ENCODE data around the gene IGFBP7.
A peak's percentile ranks its signal among the peaks of the same experiment; 100 is the strongest.

Gene IGFBP7

GRCh38 chr4:57129477-57129876, 19.3 kb upstream of the IGFBP7 start:
- DNase-seq (ENCODE audit: low read depth) = no peak

- DNase-seq (ENCODE audit: low read depth) = no peak
These were observed 17.2 kb upstream of the IGFBP7 start for GRCh38 chr4:57127361-57127760.

- DNase-seq (ENCODE audit: low read depth) = no peak
These were observed 15.8 kb upstream of the IGFBP7 start for GRCh38 chr4:57125996-57126395.

- DNase-seq (ENCODE audit: low read depth) = no peak
These were observed 14.0 kb upstream of the IGFBP7 start for GRCh38 chr4:57124145-57124544.

- no peak for DNase-seq (ENCODE audit: low read depth)
These were observed 12.8 kb upstream of the IGFBP7 start for GRCh38 chr4:57122959-57123358.

GRCh38 chr4:57119054-57119651, 9.0 kb upstream of the IGFBP7 start:
- DNase-seq (ENCODE audit: low read depth) = no peak

- DNase-seq (ENCODE audit: low read depth) = no peak
These were observed 7.3 kb upstream of the IGFBP7 start for GRCh38 chr4:57117491-57117890.

- no peak for DNase-seq (ENCODE audit: low read depth)
These were observed 6.1 kb upstream of the IGFBP7 start for GRCh38 chr4:57116245-57116644.

GRCh38 chr4:57114973-57115372, 4.8 kb upstream of the IGFBP7 start:
- DNase-seq (ENCODE audit: low read depth) = no peak

- no peak for DNase-seq (ENCODE audit: low read depth)
These were observed 3.7 kb upstream of the IGFBP7 start for GRCh38 chr4:57113870-57114269.

GRCh38 chr4:57110640-57111511, 691 bp upstream of the IGFBP7 start:
- DNase-seq (ENCODE audit: low read depth) = peak; percentile 4

- no peak for DNase-seq (ENCODE audit: low read depth)
These were observed 756 bp downstream of the IGFBP7 start for GRCh38 chr4:57109411-57109846.

GRCh38 chr4:57106181-57106580, 4.0 kb downstream of the IGFBP7 start:
- DNase-seq (ENCODE audit: low read depth) = no peak

GRCh38 chr4:57104706-57105560, 5.3 kb downstream of the IGFBP7 start:
- no peak for DNase-seq (ENCODE audit: low read depth)

GRCh38 chr4:57103051-57103450, 7.1 kb downstream of the IGFBP7 start:
- no peak for DNase-seq (ENCODE audit: low read depth)

- DNase-seq (ENCODE audit: low read depth) = no peak
These were observed 8.0 kb downstream of the IGFBP7 start for GRCh38 chr4:57102050-57102624.

GRCh38 chr4:57100979-57101651, 9.1 kb downstream of the IGFBP7 start:
- no peak for DNase-seq (ENCODE audit: low read depth)

- DNase-seq (ENCODE audit: low read depth) = no peak
These were observed 10.8 kb downstream of the IGFBP7 start for GRCh38 chr4:57099363-57099762.

GRCh38 chr4:57098941-57099340, 11.2 kb downstream of the IGFBP7 start:
- DNase-seq (ENCODE audit: low read depth) = no peak

- no peak for DNase-seq (ENCODE audit: low read depth)
These were observed 11.8 kb downstream of the IGFBP7 start for GRCh38 chr4:57098415-57098814.

GRCh38 chr4:57097711-57098110, 12.5 kb downstream of the IGFBP7 start:
- no peak for DNase-seq (ENCODE audit: low read depth)

- DNase-seq (ENCODE audit: low read depth) = no peak
These were observed 14.2 kb downstream of the IGFBP7 start for GRCh38 chr4:57095956-57096355.
